Measurements from ENCODE around the gene SVIL. TPM values are rescaled to one million over a fixed set of nuclear protein-coding genes. Genes with fewer than 3 reads are reported as not detected.

SVIL gene
- total and polyA plus RNA-seq, 10 donors = 1.4 to 65.3 (median 20.4) TPM

GRCh38 chr10:29428486-29428885, 206.3 kb downstream of the SVIL start:
- WGBS, 5 donors = 91 to 99% (median 95%) methylated on average over 8 of the region's 8 CpGs
- no peak overlapping the region for H3K27ac ChIP-seq
- H3K9me3 ChIP-seq = no peaks in the 10 kb centered on the region
- intact Hi-C loops (cut with DNase I; ENCODE audit: low total_unique reads) = no loop called here
- DNase-seq = no peak
- TF ChIP-seq POLR2A (IDR thresholded peaks at IDR 0.05) (no peak), POLR2AphosphoS5 (IDR thresholded peaks at IDR 0.05) (no peak), CTCF (IDR thresholded peaks at IDR 0.05 in 8 of 11, conservative IDR thresholded peaks at IDR 0.05 in 3 of 11) (no peak)
- H3K36me3 ChIP-seq = peaks cover 0 to 33% (median 4%) of the 10 kb centered on the region in 6 donors
- H3K27me3 ChIP-seq (replicated peaks in 1 of 7) = no peaks in the 10 kb centered on the region
- H3K4me3 ChIP-seq = no peak overlapping the region
- peaks cover 0 to 4% (median 0%) of the 10 kb centered on the region in 6 donors for H3K4me1 ChIP-seq

- H3K9me3 ChIP-seq = no peaks in the 10 kb centered on the region
- DNase-seq = no peak
- TF ChIP-seq POLR2A (IDR thresholded peaks at IDR 0.05) (no peak), CTCF (IDR thresholded peaks at IDR 0.05 in 8 of 11, conservative IDR thresholded peaks at IDR 0.05 in 3 of 11) (no peak), POLR2AphosphoS5 (IDR thresholded peaks at IDR 0.05) (no peak)
- H3K36me3 ChIP-seq = peaks cover 0 to 36% (median 4%) of the 10 kb centered on the region in 6 donors
- peaks cover 0 to 4% (median 0%) of the 10 kb centered on the region in 6 donors for H3K4me1 ChIP-seq
- 78 to 90% (median 84%) methylated on average over 2 of the region's 2 CpGs for WGBS, 5 donors
- no peak overlapping the region for H3K27ac ChIP-seq
- H3K27me3 ChIP-seq (replicated peaks in 1 of 7) = no peaks in the 10 kb centered on the region
- intact Hi-C loops (cut with DNase I; ENCODE audit: low total_unique reads) = no loop called here
- H3K4me3 ChIP-seq = no peak overlapping the region
Observed at GRCh38 chr10:29427667-29428066, 207.1 kb downstream of the SVIL start.

- no peaks in the 10 kb centered on the region for H3K27me3 ChIP-seq (replicated peaks in 1 of 7)
- intact Hi-C loops (cut with DNase I; ENCODE audit: low total_unique reads) = no loop called here
- WGBS, 5 donors = 0 to 85% (median 52%) methylated on average over 1 of the region's 1 CpG
- H3K4me1 ChIP-seq = no peaks in the 10 kb centered on the region
- H3K36me3 ChIP-seq = peaks cover 0 to 49% (median 11%) of the 10 kb centered on the region in 6 donors
- H3K27ac ChIP-seq = no peak overlapping the region
- no peak for DNase-seq
- no peak overlapping the region for H3K4me3 ChIP-seq
- no peaks in the 10 kb centered on the region for H3K9me3 ChIP-seq
- TF ChIP-seq CTCF (IDR thresholded peaks at IDR 0.05 in 8 of 11, conservative IDR thresholded peaks at IDR 0.05 in 3 of 11) (no peak), POLR2AphosphoS5 (IDR thresholded peaks at IDR 0.05) (no peak), POLR2A (IDR thresholded peaks at IDR 0.05) (no peak)
Observed at GRCh38 chr10:29426420-29426819, 208.4 kb downstream of the SVIL start.

- peaks cover 0 to 69% (median 20%) of the 10 kb centered on the region in 6 donors for H3K36me3 ChIP-seq
- 94 to 99% (median 97%) methylated on average over 3 of the region's 3 CpGs for WGBS, 5 donors
- no peak overlapping the region for H3K27ac ChIP-seq
- TF ChIP-seq POLR2A (IDR thresholded peaks at IDR 0.05) (no peak), CTCF (IDR thresholded peaks at IDR 0.05 in 8 of 11, conservative IDR thresholded peaks at IDR 0.05 in 3 of 11) (no peak), POLR2AphosphoS5 (IDR thresholded peaks at IDR 0.05) (no peak)
- intact Hi-C loops (cut with DNase I; ENCODE audit: low total_unique reads) = no loop called here
- no peak for DNase-seq
- H3K4me1 ChIP-seq = no peaks in the 10 kb centered on the region
- no peak overlapping the region for H3K4me3 ChIP-seq
- no peaks in the 10 kb centered on the region for H3K9me3 ChIP-seq
- H3K27me3 ChIP-seq (replicated peaks in 1 of 7) = no peaks in the 10 kb centered on the region
Observed at GRCh38 chr10:29424017-29424416, 210.8 kb downstream of the SVIL start.

Measured in spleen (tissue), 11 donors.